H1 (cell line): ENCODE measurements around the gene GDPGP1. TPM values are rescaled to one million over a fixed set of nuclear protein-coding genes. Genes with fewer than 3 reads are reported as not detected.
A peak's percentile ranks its signal among the peaks of the same experiment; 100 is the strongest.

Experiments
- CTCF ChIA-PET: fragments of 300-600 bp; sonication (Branson Sonifier 250); formaldehyde crosslinking; loops from one replicate; lab custom pipeline; 2021; ENCODE audit not compliant: partially characterized antibody; lab: Charles Lee
- POLR2A ChIA-PET: fragments of 300-600 bp; sonication (Branson Sonifier 250); formaldehyde crosslinking; loops from one replicate; lab custom pipeline; 2021; ENCODE audit warnings: inconsistent platforms; ENCODE audit not compliant: partially characterized antibody; lab: Charles Lee
- DNase-seq, 2 experiments: peaks; one replicate each; pipeline versions ENCODE4 v3.0.0 to v3.0.0-alpha.2; 2010 to 2022; ENCODE audit warnings: low spot score in 2 of 2, low read depth in 1 of 2, mixed read lengths in 1 of 2
- FAIRE-seq: peaks from 2 replicates; lab custom pipeline; 2011; peaks lifted over from hg19 to GRCh38; lab: Jason Lieb, UNC
- H2AFZ ChIP-seq: 2 replicates; pipeline ENCODE4 v1.8.1; 2012; ENCODE audit warnings: low read length, inconsistent platforms
- H2AK5ac ChIP-seq: 2 replicates; pipeline ENCODE4 v1.6.1; 2013; ENCODE audit warnings: low read depth, low read length
- H2BK120ac ChIP-seq: replicated peaks from 2 replicates; pipeline ENCODE3; 2013; ENCODE audit warnings: low read depth, low read length, inconsistent platforms
- H2BK12ac ChIP-seq: 2 replicates; pipeline ENCODE4 v1.6.1; 2013; ENCODE audit warnings: low read depth, low read length
- H2BK15ac ChIP-seq: 2 replicates; pipeline ENCODE4 v1.6.1; 2013; ENCODE audit warnings: low read length
- H2BK20ac ChIP-seq: 2 replicates; pipeline ENCODE4 v1.6.1; 2013; ENCODE audit warnings: low read length
- H2BK5ac ChIP-seq: 2 replicates; pipeline ENCODE4 v1.6.1; 2013; ENCODE audit warnings: low read depth, low read length
- H3K14ac ChIP-seq: 2 replicates; pipeline ENCODE4 v1.6.1; 2013; ENCODE audit warnings: inconsistent platforms; ENCODE audit not compliant: insufficient read length
- H3K18ac ChIP-seq: 2 replicates; pipeline ENCODE4 v1.6.1; 2013; ENCODE audit warnings: low read length; ENCODE audit errors: extremely low read depth
- H3K23ac ChIP-seq: 2 replicates; pipeline ENCODE4 v1.6.1; 2013; ENCODE audit warnings: inconsistent platforms; ENCODE audit not compliant: insufficient read length
- H3K23me2 ChIP-seq: 2 replicates; pipeline ENCODE4 v1.6.1; 2013; ENCODE audit warnings: low read depth, low read length
- H3K27ac ChIP-seq: 2 replicates; pipeline ENCODE4 v1.6.1; 2011; ENCODE audit warnings: low read depth, low read length, inconsistent platforms
- H3K27me3 ChIP-seq, 4 experiments: replicated peaks in 1 of 4; 1 replicate in 1 of 4; 2 replicates in 3 of 4; pipeline versions ENCODE4 v1.6.1 to v1.8.1; 2011 to 2013; ENCODE audit warnings: low read length in 3 of 4, mild to moderate bottlenecking in 3 of 4, inconsistent platforms in 2 of 4, mixed read lengths in 2 of 4, moderate library complexity in 1 of 4; ENCODE audit not compliant: control insufficient read depth in 3 of 4, insufficient read depth in 3 of 4; ENCODE audit errors: extremely low read depth in 1 of 4
- H3K36me3 ChIP-seq, 4 experiments: 2 replicates each; pipeline versions ENCODE4 v1.6.1 to v1.8.1; 2011 to 2013; ENCODE audit warnings: mild to moderate bottlenecking in 4 of 4, low read length in 3 of 4, moderate library complexity in 2 of 4, control low read depth in 1 of 4, inconsistent platforms in 1 of 4; ENCODE audit not compliant: insufficient read depth in 4 of 4, control insufficient read depth in 2 of 4
- H3K4ac ChIP-seq: replicated peaks from 2 replicates; pipeline ENCODE3; 2013; ENCODE audit warnings: low read length, low read depth, mixed read lengths, inconsistent platforms; ENCODE audit not compliant: insufficient read length
- H3K4me1 ChIP-seq, 4 experiments: replicated peaks in 1 of 4; 1 replicate in 1 of 4; 2 replicates in 3 of 4; pipeline versions ENCODE4 v1.6.1 to v1.8.1; 2011 to 2013; ENCODE audit warnings: low read length in 3 of 4, inconsistent platforms in 2 of 4, mixed read lengths in 1 of 4; ENCODE audit not compliant: insufficient read depth in 4 of 4, control insufficient read depth in 3 of 4
- H3K4me2 ChIP-seq, 2 experiments: 2 replicates each; pipeline versions ENCODE4 v1.6.1 to v1.8.1; 2011 to 2013; ENCODE audit warnings: low read depth in 2 of 2, low read length in 2 of 2, control low read depth in 1 of 2, inconsistent platforms in 1 of 2, mild to moderate bottlenecking in 1 of 2; ENCODE audit not compliant: insufficient read depth in 1 of 2
- H3K4me3 ChIP-seq, 4 experiments: fragments of 200-600, 300-600 bp in 1 of 4; sonication (generic), shearing (Covaris generic), sonication (Bioruptor Twin) in 1 of 4; 2 replicates each; pipeline versions ENCODE4 v1.5.1 to v1.8.1; 2011 to 2016; ENCODE audit warnings: low read length in 4 of 4, low read depth in 3 of 4, control low read depth in 2 of 4, inconsistent platforms in 2 of 4, mild to moderate bottlenecking in 2 of 4, mixed read lengths in 1 of 4, moderate library complexity in 1 of 4; ENCODE audit not compliant: insufficient read depth in 2 of 4; ENCODE audit errors: extremely low read depth in 1 of 4
- H3K56ac ChIP-seq: replicated peaks from 2 replicates; pipeline ENCODE3; 2013; ENCODE audit warnings: low read depth, mild to moderate bottlenecking, mixed read lengths, low read length, inconsistent platforms; ENCODE audit not compliant: insufficient read length
- H3K79me1 ChIP-seq: 2 replicates; pipeline ENCODE4 v1.6.1; 2013; ENCODE audit warnings: low read depth, low read length, control low read depth
- H3K79me2 ChIP-seq, 2 experiments: 2 replicates each; pipeline versions ENCODE4 v1.6.1 to v1.8.1; 2012 to 2013; ENCODE audit warnings: low read length in 2 of 2, mild to moderate bottlenecking in 2 of 2, inconsistent platforms in 1 of 2; ENCODE audit not compliant: insufficient read depth in 2 of 2, control insufficient read depth in 1 of 2
- H3K9ac ChIP-seq, 4 experiments: replicated peaks in 1 of 4; 1 replicate in 1 of 4; 2 replicates in 3 of 4; pipeline versions ENCODE4 v1.6.1 to v1.8.1; 2011 to 2013; ENCODE audit warnings: low read depth in 3 of 4, low read length in 3 of 4, control low read depth in 2 of 4, mild to moderate bottlenecking in 2 of 4, moderate library complexity in 2 of 4, inconsistent platforms in 1 of 4; ENCODE audit errors: extremely low read depth in 1 of 4
- H3K9me3 ChIP-seq, 2 experiments: 2 replicates each; pipeline versions ENCODE4 v1.6.1 to v1.8.1; 2012 to 2013; ENCODE audit warnings: mild to moderate bottlenecking in 2 of 2, moderate library complexity in 2 of 2, control low read depth in 1 of 2, inconsistent platforms in 1 of 2, low read depth in 1 of 2, low read length in 1 of 2, mixed read lengths in 1 of 2; ENCODE audit not compliant: insufficient read depth in 2 of 2
- H4K20me1 ChIP-seq, 2 experiments: replicated peaks in 1 of 2; 2 replicates each; pipeline versions ENCODE3 to v1.8.1; 2011 to 2013; ENCODE audit warnings: inconsistent platforms in 2 of 2, low read length in 2 of 2, mild to moderate bottlenecking in 1 of 2; ENCODE audit not compliant: insufficient read depth in 2 of 2, control insufficient read depth in 1 of 2
- H4K5ac ChIP-seq: 2 replicates; pipeline ENCODE4 v1.6.1; 2013; ENCODE audit warnings: low read length, low read depth, mixed read lengths, inconsistent platforms; ENCODE audit not compliant: insufficient read length
- H4K8ac ChIP-seq: 2 replicates; pipeline ENCODE4 v1.8.0; 2013; ENCODE audit warnings: mild to moderate bottlenecking, moderate library complexity, low read length, inconsistent platforms; ENCODE audit not compliant: insufficient read depth; ENCODE audit errors: extremely low read depth
- H4K91ac ChIP-seq: replicated peaks from 2 replicates; pipeline ENCODE3; 2013; ENCODE audit warnings: low read length, mixed read lengths, inconsistent platforms; ENCODE audit not compliant: insufficient read length
- CBX5 ChIP-seq: fragments of 300-800, 300-1000 bp; sonication (generic); IDR thresholded peaks from 2 replicates; pipeline ENCODE4 v1.7.1; 2016; ENCODE audit warnings: antibody characterized with exemption, low read length, low read depth
- EGR1 ChIP-seq: IDR thresholded peaks from 2 replicates; pipeline ENCODE4 v1.6.1; 2011; ENCODE audit warnings: low read depth, low read length, borderline replicate concordance
- WGBS, 2 experiments: shearing (Covaris generic) in 1 of 2; methylation state at CpG; one replicate each; pipeline versions ENCODE4 v1.1.6 to v1.1.7; 2013 to 2015; ENCODE audit warnings: low lambda C conversion rate in 2 of 2, mixed read lengths in 2 of 2, inconsistent platforms in 1 of 2, low coverage in 1 of 2, missing lambda C conversion rate in 1 of 2; ENCODE audit not compliant: insufficient replicate concordance in 2 of 2, insufficient coverage in 1 of 2, insufficient read length in 1 of 2; ENCODE audit errors: extremely low coverage in 1 of 2, missing lambda C conversion rate in 1 of 2; 5-methylcytosine and 5-hydroxymethylcytosine counted together
- polyA plus RNA-seq, 7 experiments: library from polyadenylated mRNA; depleted of rRNA in 3 of 7; stranded (reverse) in 5 of 7; unstranded in 2 of 7; fragments of >200 nt in 5 of 7; fragments of 200-250 nt in 2 of 7; gene quantifications; 1 replicate in 5 of 7; 2 replicates in 1 of 7; 4 replicates in 1 of 7; pipeline versions ENCODE4 v1.2.1 to v1.2.3, GENCODE V29; 2011 to 2013; ENCODE audit warnings: missing spikeins in 2 of 7, mixed read lengths in 2 of 7
- total RNA-seq: library from RNA; stranded (reverse); fragmentation: NEBNext Ultra II Directional; extraction: Animal tissue kit (Norgen Biotek cat#: 25700); gene quantifications from 2 replicates; pipeline ENCODE4 v1.2.1, GENCODE V29; 2021
- TF ChIP-seq, protein P1 (sequence below), 3 experiments: IDR thresholded peaks; 1 replicate in 2 of 3; 2 replicates in 1 of 3; pipeline versions ENCODE4 v1.5.1 to v1.6.1; 2011; ENCODE audit warnings: low read length in 3 of 3, mild to moderate bottlenecking in 3 of 3, inconsistent platforms in 2 of 3, low read depth in 1 of 3, moderate library complexity in 1 of 3; ENCODE audit not compliant: insufficient read depth in 1 of 3; ENCODE audit errors: control extremely low read depth in 1 of 3

Gene GDPGP1
- total and polyA plus RNA-seq, 2 of the 8 experiments (the other 6 are each of a cell fraction or from before 2014, with no cell fraction given): 1.8 to 5.6 TPM

DNA sequence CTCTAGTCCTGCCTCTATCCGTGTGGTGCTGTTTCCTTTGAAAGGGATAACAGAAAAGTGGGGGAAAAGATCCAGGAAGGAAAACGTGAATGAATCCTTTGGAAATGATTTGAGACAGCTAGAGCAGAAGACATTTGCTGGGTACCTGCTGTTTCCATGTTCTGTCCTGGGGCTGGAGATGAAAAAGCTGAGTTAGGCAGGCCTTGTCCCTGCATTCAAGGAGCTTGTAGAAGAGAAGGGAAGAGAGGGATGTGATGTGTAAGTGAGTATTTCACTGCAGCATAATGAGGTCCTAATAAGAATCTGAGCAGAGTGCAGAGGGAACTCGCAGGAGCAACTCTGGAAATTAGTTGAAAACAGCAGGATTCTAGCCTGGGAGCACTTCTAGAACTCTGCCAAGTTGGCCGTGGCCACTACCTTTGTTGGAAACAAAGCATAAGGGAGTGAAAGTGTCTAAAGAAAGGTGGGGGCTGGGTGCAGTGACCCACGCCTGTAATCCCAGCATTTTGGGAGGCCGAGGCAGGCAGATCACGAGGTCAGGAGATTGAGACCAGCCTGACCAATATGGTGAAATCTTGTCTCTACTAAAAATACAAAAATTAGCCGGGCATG is 46.6 kb upstream of the GDPGP1 start:
- no peak overlapping the region for H4K91ac ChIP-seq
- ChIA-PET CTCF (interaction anchor here (0.6 to 2.1 kb wide), 7 partner anchors 10 to 114 kb away, joined by 3 to 11 read pairs (median 3); partner anchors contain the start of gene SEMA4B), POLR2A (interaction anchor here (0.9 to 3.8 kb wide), 3 partner anchors 12 to 47 kb away, joined by 3 to 16 read pairs (median 4); partner anchors contain the start of genes CIB1, GDPGP1 and SEMA4B)
- H3K4ac ChIP-seq: no peak overlapping the region
- no peaks in the 10 kb centered on the region for H3K27me3 ChIP-seq
- no peak for DNase-seq
- no peak overlapping the region for H2BK20ac ChIP-seq
- H2BK120ac ChIP-seq: no peak overlapping the region
- H4K20me1 ChIP-seq: peaks cover 0 to 2% of the 10 kb centered on the region in 2 experiments
- H3K4me3 ChIP-seq: no peak overlapping the region
- peaks cover 0 to 15% (median 11%) of the 10 kb centered on the region in 4 experiments; a peak in 6 of 7 replicates for H3K4me1 ChIP-seq
- H3K9me3 ChIP-seq: no peaks in the 10 kb centered on the region
- H3K23me2 ChIP-seq: peaks cover 7% of the 10 kb centered on the region; the same call in 1 of the 2 replicates
- H3K18ac ChIP-seq: no peak overlapping the region
- H2BK12ac ChIP-seq: no peak overlapping the region
- no peaks in the 10 kb centered on the region for H3K36me3 ChIP-seq
- H3K14ac ChIP-seq: no peak overlapping the region
- FAIRE-seq: no peak
- H3K56ac ChIP-seq: no peak overlapping the region
- H2BK15ac ChIP-seq: no peak overlapping the region
- WGBS, 2 experiments: 84% methylated on average over 8 of the region's 8 CpGs; no CpG with 5 or more reads in 1 of the 2 experiments
- H3K23ac ChIP-seq: no peak overlapping the region
- H3K79me1 ChIP-seq: peaks cover 3% of the 10 kb centered on the region; the same call in 1 of the 2 replicates
- H2AFZ ChIP-seq: no peak overlapping the region
- no peak overlapping the region for H4K8ac ChIP-seq
- no peak overlapping the region for H2BK5ac ChIP-seq
- H3K9ac ChIP-seq: no peak overlapping the region; a peak in 1 of 7 replicates
- no peak overlapping the region for H3K27ac ChIP-seq
- H2AK5ac ChIP-seq: peak overlapping the region; percentile 53; the same call in 1 of the 2 replicates
- H3K4me2 ChIP-seq: no peak overlapping the region
- no peak overlapping the region for H4K5ac ChIP-seq
- no peaks in the 10 kb centered on the region for H3K79me2 ChIP-seq
- no peak for TF ChIP-seq CBX5
- TF ChIP-seq, protein P1, sequence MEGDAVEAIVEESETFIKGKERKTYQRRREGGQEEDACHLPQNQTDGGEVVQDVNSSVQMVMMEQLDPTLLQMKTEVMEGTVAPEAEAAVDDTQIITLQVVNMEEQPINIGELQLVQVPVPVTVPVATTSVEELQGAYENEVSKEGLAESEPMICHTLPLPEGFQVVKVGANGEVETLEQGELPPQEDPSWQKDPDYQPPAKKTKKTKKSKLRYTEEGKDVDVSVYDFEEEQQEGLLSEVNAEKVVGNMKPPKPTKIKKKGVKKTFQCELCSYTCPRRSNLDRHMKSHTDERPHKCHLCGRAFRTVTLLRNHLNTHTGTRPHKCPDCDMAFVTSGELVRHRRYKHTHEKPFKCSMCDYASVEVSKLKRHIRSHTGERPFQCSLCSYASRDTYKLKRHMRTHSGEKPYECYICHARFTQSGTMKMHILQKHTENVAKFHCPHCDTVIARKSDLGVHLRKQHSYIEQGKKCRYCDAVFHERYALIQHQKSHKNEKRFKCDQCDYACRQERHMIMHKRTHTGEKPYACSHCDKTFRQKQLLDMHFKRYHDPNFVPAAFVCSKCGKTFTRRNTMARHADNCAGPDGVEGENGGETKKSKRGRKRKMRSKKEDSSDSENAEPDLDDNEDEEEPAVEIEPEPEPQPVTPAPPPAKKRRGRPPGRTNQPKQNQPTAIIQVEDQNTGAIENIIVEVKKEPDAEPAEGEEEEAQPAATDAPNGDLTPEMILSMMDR (IDR thresholded peaks at IDR 0.05; ENCODE audit: control extremely low read depth in 1 of 3, insufficient read depth in 1 of 3, low read depth in 1 of 3, low read length in 3 of 3): no peak
- TF ChIP-seq EGR1: no peak
